HepG2 (cell line): ENCODE measurements around the gene WAS. TPM values are rescaled to one million over a fixed set of nuclear protein-coding genes. Genes with fewer than 3 reads are reported as not detected.

Source experiments
- ATAC-seq: fragments of 200-7000 bp; cut with Tn5 transposase; 3 replicates; pipeline ENCODE4 v1.9.1; 2020; ENCODE audit warnings: mild to moderate bottlenecking, moderate library complexity
- BruUV-seq: library from RNA; stranded (reverse); fragments of 400-500 nt; replicated peaks from 2 replicates; lab custom pipeline; 2021; lab: Mats Ljungman, UMichigan
- CTCF ChIA-PET: fragments of 300-600 bp; formaldehyde crosslinking; extraction: SDS; loops from one replicate; lab custom pipeline; 2021; ENCODE audit warnings: low total read pairs, inconsistent platforms, low intra/inter-chr PET ratio; lab: Yijun Ruan, JAX
- POLR2A ChIA-PET: fragments of 350-600 bp; sonication (Branson Sonifier 250); formaldehyde crosslinking; loops from one replicate; lab custom pipeline; 2020; ENCODE audit warnings: antibody characterized with exemption, inconsistent platforms; lab: Yijun Ruan, JAX
- DNase-seq: peaks from one replicate; pipeline ENCODE4 v3.0.0-alpha.2; 2015; ENCODE audit warnings: low spot score
- FAIRE-seq: peaks from 3 replicates; lab custom pipeline; 2011; peaks lifted over from hg19 to GRCh38; lab: Jason Lieb, UNC
- H2AFZ ChIP-seq: one replicate; pipeline ENCODE4 v1.6.1; 2011; ENCODE audit warnings: low read length, inconsistent platforms
- H3K27ac ChIP-seq: fragments of 300-600 bp; 3 replicates; pipeline ENCODE4 v1.8.0; 2011; ENCODE audit warnings: mixed run types, mild to moderate bottlenecking, mixed read lengths, low read length, inconsistent platforms; ENCODE audit not compliant: insufficient read depth; ENCODE audit errors: extremely low read length
- H3K27me3 ChIP-seq, 2 experiments: fragments of 200-600 bp in 1 of 2; 2 replicates in 1 of 2; 3 replicates in 1 of 2; pipeline versions ENCODE4 v1.6.0 to v1.8.0; 2011; ENCODE audit warnings: low read length in 2 of 2, mild to moderate bottlenecking in 2 of 2, moderate library complexity in 2 of 2, inconsistent platforms in 1 of 2; ENCODE audit not compliant: insufficient read depth in 2 of 2, control insufficient read depth in 1 of 2
- H3K36me3 ChIP-seq, 2 experiments: fragments of 200-600 bp in 1 of 2; replicated peaks in 1 of 2; 2 replicates in 1 of 2; 3 replicates in 1 of 2; pipeline versions ENCODE4 v1.5.1 to v1.8.0; 2011; ENCODE audit warnings: low read length in 2 of 2, inconsistent platforms in 1 of 2; ENCODE audit not compliant: insufficient read depth in 2 of 2, control insufficient read depth in 1 of 2
- H3K4me1 ChIP-seq: 2 replicates; pipeline ENCODE4 v1.5.1; 2012; ENCODE audit warnings: low read length, inconsistent platforms; ENCODE audit not compliant: insufficient read depth
- H3K4me2 ChIP-seq: 2 replicates; pipeline ENCODE4 v1.6.0; 2011; ENCODE audit warnings: low read depth, low read length, inconsistent platforms
- H3K4me3 ChIP-seq, 3 experiments: fragments of 200-600 bp in 1 of 3; sonication (generic), shearing (Covaris generic) in 1 of 3; replicated peaks in 1 of 3; 2 replicates each; pipeline ENCODE4 v1.5.1; 2011 to 2016; ENCODE audit warnings: low read length in 3 of 3, inconsistent platforms in 2 of 3, low read depth in 2 of 3, mild to moderate bottlenecking in 2 of 3, control low read depth in 1 of 3, mixed read lengths in 1 of 3; ENCODE audit not compliant: insufficient read depth in 1 of 3
- H3K79me2 ChIP-seq: one replicate; pipeline ENCODE4 v1.6.1; 2011; ENCODE audit warnings: low read length, inconsistent platforms; ENCODE audit not compliant: insufficient read depth
- H3K9ac ChIP-seq: 2 replicates; pipeline ENCODE4 v1.6.0; 2011; ENCODE audit warnings: mild to moderate bottlenecking, low read depth, low read length, inconsistent platforms; ENCODE audit not compliant: insufficient read depth
- H3K9me3 ChIP-seq: 2 replicates; pipeline ENCODE4 v1.5.1; 2012; ENCODE audit warnings: mild to moderate bottlenecking, low read length
- H4K20me1 ChIP-seq: 2 replicates; pipeline ENCODE4 v1.6.0; 2011; ENCODE audit warnings: inconsistent platforms, mild to moderate bottlenecking, low read length, moderate library complexity; ENCODE audit not compliant: insufficient read depth
- DRAP1 ChIP-seq: IDR thresholded peaks from 2 replicates; pipeline ENCODE4 v1.6.1; 2016; ENCODE audit warnings: missing genetic modification reagents, missing compliant biosample characterization
- FOSL2 ChIP-seq: sonication (generic); formaldehyde crosslinking; IDR thresholded peaks from 2 replicates; pipeline ENCODE4 v1.4.0; 2020; ENCODE audit warnings: missing genetic modification reagents
- FOXO1 ChIP-seq: sonication (generic); formaldehyde crosslinking; IDR thresholded peaks from 2 replicates; pipeline ENCODE4 v1.4.0; 2020; ENCODE audit warnings: missing genetic modification reagents
- RBM39 ChIP-seq: fragments of 200-400 bp; formaldehyde crosslinking; IDR thresholded peaks from one replicate; pipeline ENCODE4 v1.6.1; 2018; ENCODE audit warnings: antibody characterized with exemption, mild to moderate bottlenecking, low read depth, low read length; ENCODE audit not compliant: poor library complexity, severe bottlenecking
- SNRNP70 ChIP-seq: fragments of 200-400 bp; formaldehyde crosslinking; IDR thresholded peaks from 2 replicates; pipeline ENCODE4 v1.6.1; 2017; ENCODE audit warnings: mild to moderate bottlenecking, low read depth, low read length, moderate library complexity
- THAP7 ChIP-seq: sonication (generic); formaldehyde crosslinking; IDR thresholded peaks from 2 replicates; pipeline ENCODE4 v1.8.1; 2023; ENCODE audit warnings: mild to moderate bottlenecking, missing genetic modification reagents
- ZBTB7A ChIP-seq: sonication (generic); formaldehyde crosslinking; IDR thresholded peaks from 2 replicates; pipeline ENCODE4 v1.8.0; 2022; ENCODE audit warnings: mild to moderate bottlenecking, missing genetic modification reagents
- ZNF430 ChIP-seq: sonication (generic); formaldehyde crosslinking; IDR thresholded peaks from 2 replicates; pipeline ENCODE4 v1.9.0; 2021; ENCODE audit warnings: mild to moderate bottlenecking, missing genetic modification reagents
- ZNF577 ChIP-seq: sonication (generic); formaldehyde crosslinking; IDR thresholded peaks from 2 replicates; pipeline ENCODE4 v1.4.0; 2020; ENCODE audit warnings: mild to moderate bottlenecking, low read depth, missing genetic modification reagents, borderline replicate concordance
- WGBS: methylation state at CpG from one replicate; pipeline ENCODE4 v1.1.6; 2017; ENCODE audit warnings: low lambda C conversion rate; 5-methylcytosine and 5-hydroxymethylcytosine counted together
- in situ Hi-C: cut with HindIII; loops from 2 replicates; pipeline ENCODE4 v1.10.0; 2017; ENCODE audit warnings: low pct_unique_long_range_greater_than_20kb; ENCODE audit not compliant: extremely low pct_ligation_motif_present
- intact Hi-C: fragments of 100-400 bp; cut with micrococcal nuclease; formaldehyde crosslinking; loops from one replicate; pipeline ENCODE4 v1.10.0; 2022; ENCODE audit not compliant: unreplicated experiment
- polyA plus RNA-seq, 8 experiments: library from polyadenylated mRNA; depleted of rRNA in 3 of 8; stranded (reverse) in 7 of 8; unstranded in 1 of 8; fragments of >200 nt; fragmentation: Illumina TruSeq in 4 of 8; extraction: Trizol in 4 of 8; gene quantifications; 2 replicates each; pipeline versions ENCODE4 v1.2.1 to v1.2.3, GENCODE V29; 2011 to 2016; ENCODE audit warnings: low read depth in 4 of 8, missing spikeins in 1 of 8, mixed read lengths in 1 of 8; ENCODE audit not compliant: insufficient read depth in 1 of 8
- total RNA-seq, 5 experiments: library from RNA; depleted of rRNA; stranded (reverse); fragments of >200 nt; fragmentation: Illumina TruSeq; extraction: Trizol; gene quantifications; 2 replicates each; pipeline ENCODE4 v1.2.3, GENCODE V29; 2016; ENCODE audit warnings: low read depth in 1 of 5
- TF ChIP-seq, protein P1 (sequence below): sonication (generic); formaldehyde crosslinking; IDR thresholded peaks from 2 replicates; pipeline ENCODE4 v1.4.0; 2020; ENCODE audit warnings: missing genetic modification reagents, mild to moderate bottlenecking, borderline replicate concordance
- TF ChIP-seq, protein P2 (sequence below): sonication (generic); formaldehyde crosslinking; IDR thresholded peaks from 2 replicates; pipeline ENCODE4 v1.4.0; 2020; ENCODE audit warnings: missing genetic modification reagents, mild to moderate bottlenecking, borderline replicate concordance
- TF ChIP-seq, protein P3 (sequence below): sonication (generic); formaldehyde crosslinking; IDR thresholded peaks from 2 replicates; pipeline ENCODE4 v1.4.0; 2020; ENCODE audit warnings: missing genetic modification reagents

The WAS gene
- total and polyA plus RNA-seq, 2 of the 13 experiments (the other 11 are each of a cell fraction or from before 2014, with no cell fraction given), result 0.11 TPM; not detected in 1

- in situ Hi-C loops, result no loop called here
- ATAC-seq, result no peak
- no peak overlapping the region for H3K27ac ChIP-seq
- WGBS, result no CpG with 5 or more reads among the region's 2 CpGs
- H4K20me1 ChIP-seq, result no peaks in the 10 kb centered on the region
- H3K4me3 ChIP-seq, result no peak overlapping the region
- DNase-seq, result no peak
- no peak overlapping the region for H2AFZ ChIP-seq
- no peak for FAIRE-seq
- H3K79me2 ChIP-seq, result no peaks in the 10 kb centered on the region
- no peaks in the 10 kb centered on the region for H3K36me3 ChIP-seq
- POLR2A ChIA-PET, result no interaction called here
- no peak for TF ChIP-seq ZBTB7A
- TF ChIP-seq ZNF577 (CRISPR knock-in tag), result no peak
- no peak for TF ChIP-seq DRAP1 (CRISPR knock-in tag)
- H3K9me3 ChIP-seq, result no peaks in the 10 kb centered on the region
- intact Hi-C loops, result no loop called here
- no peaks in the 10 kb centered on the region for H3K27me3 ChIP-seq
- no peaks in the 10 kb centered on the region for H3K4me1 ChIP-seq
- no peak overlapping the region for H3K4me2 ChIP-seq
- CTCF ChIA-PET, result no interaction called here
- H3K9ac ChIP-seq, result no peak overlapping the region
- BruUV-seq, result no TSS peak
These were observed 43.0 kb downstream of the WAS start for GRCh38 chrX:48726596-48726995.

GRCh38 chrX:48728653-48729052 is 45.1 kb downstream of the WAS start:
- CTCF ChIA-PET, result no interaction called here
- FAIRE-seq, result no peak
- in situ Hi-C loops, result no loop called here
- TF ChIP-seq DRAP1 (CRISPR knock-in tag) (no peak), SNRNP70 (no peak), ZNF430 (CRISPR knock-in tag) (no peak), FOXO1 (CRISPR knock-in tag) (no peak), FOSL2 (CRISPR knock-in tag) (no peak), THAP7 (CRISPR knock-in tag) (no peak), RBM39 (no peak)
- TF ChIP-seq, protein P1, sequence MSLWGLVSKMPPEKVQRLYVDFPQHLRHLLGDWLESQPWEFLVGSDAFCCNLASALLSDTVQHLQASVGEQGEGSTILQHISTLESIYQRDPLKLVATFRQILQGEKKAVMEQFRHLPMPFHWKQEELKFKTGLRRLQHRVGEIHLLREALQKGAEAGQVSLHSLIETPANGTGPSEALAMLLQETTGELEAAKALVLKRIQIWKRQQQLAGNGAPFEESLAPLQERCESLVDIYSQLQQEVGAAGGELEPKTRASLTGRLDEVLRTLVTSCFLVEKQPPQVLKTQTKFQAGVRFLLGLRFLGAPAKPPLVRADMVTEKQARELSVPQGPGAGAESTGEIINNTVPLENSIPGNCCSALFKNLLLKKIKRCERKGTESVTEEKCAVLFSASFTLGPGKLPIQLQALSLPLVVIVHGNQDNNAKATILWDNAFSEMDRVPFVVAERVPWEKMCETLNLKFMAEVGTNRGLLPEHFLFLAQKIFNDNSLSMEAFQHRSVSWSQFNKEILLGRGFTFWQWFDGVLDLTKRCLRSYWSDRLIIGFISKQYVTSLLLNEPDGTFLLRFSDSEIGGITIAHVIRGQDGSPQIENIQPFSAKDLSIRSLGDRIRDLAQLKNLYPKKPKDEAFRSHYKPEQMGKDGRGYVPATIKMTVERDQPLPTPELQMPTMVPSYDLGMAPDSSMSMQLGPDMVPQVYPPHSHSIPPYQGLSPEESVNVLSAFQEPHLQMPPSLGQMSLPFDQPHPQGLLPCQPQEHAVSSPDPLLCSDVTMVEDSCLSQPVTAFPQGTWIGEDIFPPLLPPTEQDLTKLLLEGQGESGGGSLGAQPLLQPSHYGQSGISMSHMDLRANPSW, result no peak
- TF ChIP-seq, protein P2, sequence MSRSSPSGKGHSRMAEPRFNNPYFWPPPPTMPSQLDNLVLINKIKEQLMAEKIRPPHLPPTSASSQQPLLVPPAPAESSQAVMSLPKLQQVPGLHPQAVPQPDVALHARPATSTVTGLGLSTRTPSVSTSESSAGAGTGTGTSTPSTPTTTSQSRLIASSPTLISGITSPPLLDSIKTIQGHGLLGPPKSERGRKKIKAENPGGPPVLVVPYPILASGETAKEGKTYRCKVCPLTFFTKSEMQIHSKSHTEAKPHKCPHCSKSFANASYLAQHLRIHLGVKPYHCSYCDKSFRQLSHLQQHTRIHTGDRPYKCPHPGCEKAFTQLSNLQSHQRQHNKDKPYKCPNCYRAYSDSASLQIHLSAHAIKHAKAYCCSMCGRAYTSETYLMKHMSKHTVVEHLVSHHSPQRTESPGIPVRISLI (CRISPR knock-in tag), result no peak
- TF ChIP-seq, protein P3, sequence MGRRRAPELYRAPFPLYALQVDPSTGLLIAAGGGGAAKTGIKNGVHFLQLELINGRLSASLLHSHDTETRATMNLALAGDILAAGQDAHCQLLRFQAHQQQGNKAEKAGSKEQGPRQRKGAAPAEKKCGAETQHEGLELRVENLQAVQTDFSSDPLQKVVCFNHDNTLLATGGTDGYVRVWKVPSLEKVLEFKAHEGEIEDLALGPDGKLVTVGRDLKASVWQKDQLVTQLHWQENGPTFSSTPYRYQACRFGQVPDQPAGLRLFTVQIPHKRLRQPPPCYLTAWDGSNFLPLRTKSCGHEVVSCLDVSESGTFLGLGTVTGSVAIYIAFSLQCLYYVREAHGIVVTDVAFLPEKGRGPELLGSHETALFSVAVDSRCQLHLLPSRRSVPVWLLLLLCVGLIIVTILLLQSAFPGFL (CRISPR knock-in tag), result no peak

More at GRCh38 chrX:48728653-48729052, 45.1 kb downstream of the WAS start:
- no peak overlapping the region for H3K9ac ChIP-seq
- ATAC-seq (no peak), DNase-seq (no peak)
- H3K27ac ChIP-seq, result no peak overlapping the region
- H3K9me3 ChIP-seq, result no peaks in the 10 kb centered on the region
- no peaks in the 10 kb centered on the region for H3K36me3 ChIP-seq
- intact Hi-C loops, result no loop called here
- POLR2A ChIA-PET, result no interaction called here
- H3K4me2 ChIP-seq, result no peak overlapping the region
- no peak overlapping the region for H3K4me3 ChIP-seq
- no peaks in the 10 kb centered on the region for H3K4me1 ChIP-seq
- H3K79me2 ChIP-seq, result no peaks in the 10 kb centered on the region
- H2AFZ ChIP-seq, result no peak overlapping the region
- H4K20me1 ChIP-seq, result no peaks in the 10 kb centered on the region
- no peaks in the 10 kb centered on the region for H3K27me3 ChIP-seq
- no TSS peak for BruUV-seq
